NAMALWA (cell line): ENCODE results near the gene DNM1.
"Not testable (repeated sequence)": the region's sequence is repeated elsewhere in the genome, so short reads cannot be mapped to it uniquely, and the experiment has no call there.

Source experiments
- DNase-seq: peaks from one replicate; pipeline ENCODE4 v3.0.0-alpha.2; 2015; ENCODE audit warnings: low spot score

The DNM1 gene

GRCh38 chr9:128276574-128277270 lies 73.5 kb downstream of the DNM1 start:
- DNase-seq = no peak

GRCh38 chr9:128279088-128280073 lies 76.2 kb downstream of the DNM1 start:
- DNase-seq = not testable (repeated sequence)

- DNase-seq = no peak
These were observed 77.0 kb downstream of the DNM1 start for GRCh38 chr9:128280084-128280622.

GRCh38 chr9:128282500-128282899 lies 79.3 kb downstream of the DNM1 start:
- no peak for DNase-seq

- peak; percentile 76 for DNase-seq
These were observed 82.0 kb downstream of the DNM1 start for GRCh38 chr9:128285033-128285784.

- no peak for DNase-seq
These were observed 83.3 kb downstream of the DNM1 start for GRCh38 chr9:128286440-128286839.

GRCh38 chr9:128288273-128289004 lies 85.3 kb downstream of the DNM1 start:
- no peak for DNase-seq

GRCh38 chr9:128292009-128292408 lies 88.8 kb downstream of the DNM1 start:
- DNase-seq = no peak

GRCh38 chr9:128293091-128293490 lies 89.9 kb downstream of the DNM1 start:
- DNase-seq = peak; percentile 63

GRCh38 chr9:128294142-128294541 lies 91.0 kb downstream of the DNM1 start:
- DNase-seq = no peak

- no peak for DNase-seq
These were observed 93.4 kb downstream of the DNM1 start for GRCh38 chr9:128296340-128297220.

GRCh38 chr9:128297221-128297773 lies 94.1 kb downstream of the DNM1 start:
- DNase-seq = no peak

- DNase-seq = no peak
These were observed 95.6 kb downstream of the DNM1 start for GRCh38 chr9:128298535-128299482.

- no peak for DNase-seq
These were observed 101.2 kb downstream of the DNM1 start for GRCh38 chr9:128304136-128304970.
